Body of pancreas (tissue), 4 donors: Measurements from ENCODE around the gene CDAN1. TPM values are rescaled to one million over a fixed set of nuclear protein-coding genes. Genes with fewer than 3 reads are reported as not detected.

ENCODE experiments used
- ATAC-seq: fragments of 150-250 bp; one replicate; pipeline ENCODE4 v1.9.1; 2016
- DNase-seq, 4 donors: peaks; one replicate each; pipeline ENCODE4 v3.0.0-alpha.2; 2019
- H3K27ac ChIP-seq, 4 donors: fragments of 200-600 bp; sonication (generic); 1 replicate in 3 of 4; 2 replicates in 1 of 4; pipeline versions ENCODE4 v1.5.1 to v1.6.1; 2016 to 2019; ENCODE audit warnings: mild to moderate bottlenecking in 1 of 4, mixed read lengths in 1 of 4, moderate library complexity in 1 of 4
- H3K27me3 ChIP-seq, 2 donors: fragments of 200-600 bp; sonication (generic); one replicate each; pipeline ENCODE4 v1.6.0; 2016; ENCODE audit warnings: mild to moderate bottlenecking in 1 of 2
- H3K36me3 ChIP-seq, 2 donors: fragments of 200-600 bp; sonication (generic); replicated peaks in 1 of 2; 2 replicates each; pipeline ENCODE4 v1.5.1; 2016; ENCODE audit warnings: low read depth in 2 of 2; ENCODE audit not compliant: insufficient read depth in 1 of 2
- H3K4me1 ChIP-seq: fragments of 200-600 bp; sonication (generic); one replicate; pipeline ENCODE4 v1.6.0; 2016
- H3K4me3 ChIP-seq, 2 donors: fragments of 200-600 bp; sonication (generic); 1 replicate in 1 of 2; 2 replicates in 1 of 2; pipeline ENCODE4 v1.5.1; 2016 to 2019
- H3K9me3 ChIP-seq, 3 donors: fragments of 200-600 bp; sonication (generic); 1 replicate in 2 of 3; 2 replicates in 1 of 3; pipeline ENCODE4 v1.5.1; 2016
- CTCF ChIP-seq, 7 experiments: fragments of 450-650 bp in 4 of 7; fragments of 200-600 bp in 3 of 7; sonication (generic) in 3 of 7; IDR thresholded peaks; one replicate each; pipeline ENCODE4 v1.5.1; 2016 to 2019; ENCODE audit warnings: antibody characterized with exemption in 7 of 7
- POLR2A ChIP-seq, 3 donors: fragments of 450-650 bp; IDR thresholded peaks; one replicate each; pipeline ENCODE4 v1.6.1; 2016; ENCODE audit warnings: antibody characterized with exemption in 3 of 3, mild to moderate bottlenecking in 2 of 3
- WGBS, 2 donors: methylation state at CpG; one replicate each; pipeline ENCODE4 v1.1.5; 2017; 5-methylcytosine and 5-hydroxymethylcytosine counted together
- intact Hi-C: fragments of 100-400 bp; cut with DNase I; formaldehyde crosslinking; loops from one replicate; pipeline ENCODE4 v1.15.1; 2023
- total RNA-seq, 2 donors: library from RNA; depleted of rRNA; stranded (reverse); fragments of >200 nt; gene quantifications; one replicate each; pipeline ENCODE4 v1.1.0, GENCODE V29; 2016

Gene CDAN1
- total RNA-seq, 2 donors from 2014 or later: 9.9 to 19.1 TPM

GRCh38 chr15:42692536-42692935 is 44.4 kb downstream of the CDAN1 start:
- no peak for ATAC-seq

GRCh38 chr15:42691770-42692169 is 45.2 kb downstream of the CDAN1 start:
- intact Hi-C loops: no loop called here
- no peak overlapping the region for H3K27ac ChIP-seq
- no peak for ATAC-seq
- 74 to 81% methylated on average over 9 of the region's 9 CpGs for WGBS, 2 donors
- H3K4me3 ChIP-seq: no peak overlapping the region
- TF ChIP-seq POLR2A (IDR thresholded peaks at IDR 0.05): no peak
- no peak for TF ChIP-seq CTCF (IDR thresholded peaks at IDR 0.05)
- H3K36me3 ChIP-seq: no peaks in the 10 kb centered on the region
- no peak for DNase-seq
- no peaks in the 10 kb centered on the region for H3K4me1 ChIP-seq
- no peaks in the 10 kb centered on the region for H3K27me3 ChIP-seq
- H3K9me3 ChIP-seq: no peaks in the 10 kb centered on the region

More at GRCh38 chr15:42692536-42692935, 44.4 kb downstream of the CDAN1 start:
- 89 to 100% methylated on average over 1 of the region's 1 CpG for WGBS, 2 donors
- Histone ChIP-seq H3K27ac (no peak overlapping the region), H3K4me3 (no peak overlapping the region), H3K9me3 (no peaks in the 10 kb centered on the region), H3K36me3 (no peaks in the 10 kb centered on the region), H3K27me3 (no peaks in the 10 kb centered on the region), H3K4me1 (no peaks in the 10 kb centered on the region)
- intact Hi-C loops: no loop called here
- DNase-seq: no peak
- TF ChIP-seq POLR2A (IDR thresholded peaks at IDR 0.05) (no peak), CTCF (IDR thresholded peaks at IDR 0.05) (no peak)

GRCh38 chr15:42691308-42691707 is 45.6 kb downstream of the CDAN1 start:
- ATAC-seq (no peak), DNase-seq (no peak)
- H3K36me3 ChIP-seq: no peaks in the 10 kb centered on the region
- 64 to 87% methylated on average over 3 to 4 of the region's 4 CpGs for WGBS, 2 donors
- intact Hi-C loops: no loop called here
- no peak overlapping the region for H3K4me3 ChIP-seq
- no peak overlapping the region for H3K27ac ChIP-seq
- TF ChIP-seq CTCF (IDR thresholded peaks at IDR 0.05): no peak
- no peak for TF ChIP-seq POLR2A (IDR thresholded peaks at IDR 0.05)
- H3K4me1 ChIP-seq: no peaks in the 10 kb centered on the region
- H3K9me3 ChIP-seq: no peaks in the 10 kb centered on the region
- no peaks in the 10 kb centered on the region for H3K27me3 ChIP-seq

GRCh38 chr15:42688301-42688700 is 48.6 kb downstream of the CDAN1 start:
- intact Hi-C loops: no loop called here
- no peaks in the 10 kb centered on the region for H3K9me3 ChIP-seq

More at GRCh38 chr15:42688301-42688700, 48.6 kb downstream of the CDAN1 start:
- H3K27ac ChIP-seq: no peak overlapping the region
- no peaks in the 10 kb centered on the region for H3K36me3 ChIP-seq
- no peaks in the 10 kb centered on the region for H3K27me3 ChIP-seq
- H3K4me3 ChIP-seq: no peak overlapping the region
- ATAC-seq (no peak), DNase-seq (no peak)
- 51 to 64% methylated on average over 3 of the region's 3 CpGs for WGBS, 2 donors
- TF ChIP-seq CTCF (IDR thresholded peaks at IDR 0.05) (no peak), POLR2A (IDR thresholded peaks at IDR 0.05) (no peak)
- no peaks in the 10 kb centered on the region for H3K4me1 ChIP-seq
